Measurements from ENCODE around the gene AHCYL2. TPM values are rescaled to one million over a fixed set of nuclear protein-coding genes. Genes with fewer than 3 reads are reported as not detected.

Gene AHCYL2
- total RNA-seq, 4 donors from 2014 or later, result 10.8 to 14.0 (median 13.7) TPM

GRCh38 chr7:129315960-129316359 lies 91.1 kb downstream of the AHCYL2 start:
- H3K27me3 ChIP-seq, result no peaks in the 10 kb centered on the region
- peak overlapping the region; percentile 38 to 61 (median 50) for H3K27ac ChIP-seq
- H3K36me3 ChIP-seq, result no peaks in the 10 kb centered on the region
- peaks cover 0 to 39% (median 3%) of the 10 kb centered on the region in 3 donors for H3K4me1 ChIP-seq
- intact Hi-C loops (cut with DNase I), result no loop called here
- 19 to 33% methylated on average over 2 of the region's 2 CpGs for WGBS, 2 donors
- H3K9me3 ChIP-seq, result no peaks in the 10 kb centered on the region
- DNase-seq, result no peak
- no peak overlapping the region for H3K4me3 ChIP-seq
- TF ChIP-seq POLR2A (IDR thresholded peaks at IDR 0.05) (no peak), CTCF (IDR thresholded peaks at IDR 0.05) (no peak)

GRCh38 chr7:129317450-129317849 lies 92.6 kb downstream of the AHCYL2 start:
- Histone ChIP-seq H3K4me1 (peaks cover 0 to 39% (median 3%) of the 10 kb centered on the region in 3 donors), H3K27ac (peak overlapping the region in 2 of 4 donors; percentile 59 to 61), H3K4me3 (no peak overlapping the region), H3K9me3 (no peaks in the 10 kb centered on the region), H3K36me3 (peaks cover 0 to under 1% (median 0%) of the 10 kb centered on the region in 3 donors), H3K27me3 (no peaks in the 10 kb centered on the region)
- 64 to 68% methylated on average over 2 of the region's 2 CpGs for WGBS, 2 donors
- TF ChIP-seq CTCF (IDR thresholded peaks at IDR 0.05), result no peak
- no peak for TF ChIP-seq POLR2A (IDR thresholded peaks at IDR 0.05)
- no peak for DNase-seq
- intact Hi-C loops (cut with DNase I), result no loop called here

GRCh38 chr7:129327076-129327475 lies 102.2 kb downstream of the AHCYL2 start:
- no peak overlapping the region for H3K27ac ChIP-seq

GRCh38 chr7:129332254-129333035 lies 107.6 kb downstream of the AHCYL2 start:
- Histone ChIP-seq H3K9me3 (no peaks in the 10 kb centered on the region), H3K36me3 (no peaks in the 10 kb centered on the region), H3K27me3 (no peaks in the 10 kb centered on the region), H3K4me3 (no peak overlapping the region), H3K4me1 (peaks cover 0 to 8% (median 0%) of the 10 kb centered on the region in 3 donors), H3K27ac (peak overlapping the region in 1 of 4 donors; percentile 5)
- 32 to 41% methylated on average over 3 of the region's 3 CpGs for WGBS, 2 donors
- no peak for TF ChIP-seq CTCF (IDR thresholded peaks at IDR 0.05)
- TF ChIP-seq POLR2A (IDR thresholded peaks at IDR 0.05), result no peak
- intact Hi-C loops (cut with DNase I), result no loop called here
- no peak for DNase-seq

More at GRCh38 chr7:129327076-129327475, 102.2 kb downstream of the AHCYL2 start:
- no peaks in the 10 kb centered on the region for H3K27me3 ChIP-seq
- H3K4me3 ChIP-seq, result no peak overlapping the region
- TF ChIP-seq CTCF (IDR thresholded peaks at IDR 0.05) (no peak), POLR2A (IDR thresholded peaks at IDR 0.05) (no peak)
- H3K9me3 ChIP-seq, result peaks cover 0 to 10% (median 7%) of the 10 kb centered on the region in 3 donors
- DNase-seq, result no peak
- no peaks in the 10 kb centered on the region for H3K4me1 ChIP-seq
- WGBS, 2 donors, result 60 to 67% methylated on average over 1 of the region's 1 CpG
- intact Hi-C loops (cut with DNase I), result no loop called here
- H3K36me3 ChIP-seq, result peaks cover 0 to 23% (median 0%) of the 10 kb centered on the region in 3 donors

GRCh38 chr7:129334473-129334872 lies 109.6 kb downstream of the AHCYL2 start:
- DNase-seq, result no peak
- Histone ChIP-seq H3K4me3 (no peak overlapping the region), H3K9me3 (no peaks in the 10 kb centered on the region), H3K27ac (no peak overlapping the region), H3K4me1 (peaks cover 0 to 8% (median 0%) of the 10 kb centered on the region in 3 donors), H3K36me3 (no peaks in the 10 kb centered on the region), H3K27me3 (no peaks in the 10 kb centered on the region)
- intact Hi-C loops (cut with DNase I), result no loop called here
- whole genome bisulfite sequencing, 2 donors, result 90 to 100% methylated on average over 3 of the region's 3 CpGs
- no peak for TF ChIP-seq POLR2A (IDR thresholded peaks at IDR 0.05)
- peak in 1 of 6 experiments; percentile 7 for TF ChIP-seq CTCF (IDR thresholded peaks at IDR 0.05)
